NCI-H1930 (cell line): Measurements from ENCODE around the gene SNRNP25.
A peak's percentile ranks its signal among the peaks of the same experiment; 100 is the strongest.

Experiments used
- DNase-seq, 2 experiments: peaks; one replicate each; lab custom pipeline; 2025; lab: John Stamatoyannopoulos, UW

Gene SNRNP25

GRCh38 chr16:104928-105327 lies 51.3 kb downstream of the SNRNP25 start:
- DNase-seq = no peak

GRCh38 chr16:105521-105920 lies 51.9 kb downstream of the SNRNP25 start:
- DNase-seq = no peak

DNA sequence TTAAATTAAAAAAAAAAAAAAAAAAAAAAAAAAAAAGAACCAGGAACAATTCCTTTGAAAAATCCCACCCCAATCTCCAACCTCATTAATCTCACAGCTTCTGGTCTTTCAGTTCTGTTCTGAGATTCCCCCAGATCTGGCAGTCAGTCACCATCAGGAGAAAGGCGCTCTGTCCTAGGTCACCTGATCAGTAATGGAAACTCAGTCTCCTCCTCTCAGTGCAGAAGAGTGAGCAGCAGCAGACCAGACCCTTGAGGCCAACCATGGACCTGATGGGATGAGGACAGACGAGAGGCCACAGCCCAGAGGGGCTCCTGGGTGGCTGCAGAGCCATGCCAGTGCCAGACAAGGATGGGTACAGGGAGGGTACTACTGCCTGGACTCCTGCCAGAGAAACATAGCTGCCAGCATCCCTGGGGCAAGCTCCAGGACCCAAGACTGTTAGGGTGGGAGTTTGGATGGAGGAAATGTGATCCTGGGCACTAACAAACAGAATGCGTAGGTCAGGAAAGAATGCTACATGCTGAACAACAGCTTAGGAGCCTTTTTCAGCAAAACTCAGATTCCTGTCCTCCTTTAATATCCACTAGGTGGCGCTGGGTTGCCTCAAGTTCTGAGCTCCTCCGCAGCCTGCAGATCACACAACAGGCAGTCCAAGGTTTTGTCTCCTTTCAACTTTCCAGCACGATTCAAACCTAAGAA lies 53.1 kb downstream of the SNRNP25 start:
- peak; percentile 77 for DNase-seq
